Measurements from ENCODE around the gene RPL32.
A peak's percentile ranks its signal among the peaks of the same experiment; 100 is the strongest.
"Not testable (repeated sequence)": the region's sequence is repeated elsewhere in the genome, so short reads cannot be mapped to it uniquely, and the experiment has no call there.

Gene RPL32

DNA sequence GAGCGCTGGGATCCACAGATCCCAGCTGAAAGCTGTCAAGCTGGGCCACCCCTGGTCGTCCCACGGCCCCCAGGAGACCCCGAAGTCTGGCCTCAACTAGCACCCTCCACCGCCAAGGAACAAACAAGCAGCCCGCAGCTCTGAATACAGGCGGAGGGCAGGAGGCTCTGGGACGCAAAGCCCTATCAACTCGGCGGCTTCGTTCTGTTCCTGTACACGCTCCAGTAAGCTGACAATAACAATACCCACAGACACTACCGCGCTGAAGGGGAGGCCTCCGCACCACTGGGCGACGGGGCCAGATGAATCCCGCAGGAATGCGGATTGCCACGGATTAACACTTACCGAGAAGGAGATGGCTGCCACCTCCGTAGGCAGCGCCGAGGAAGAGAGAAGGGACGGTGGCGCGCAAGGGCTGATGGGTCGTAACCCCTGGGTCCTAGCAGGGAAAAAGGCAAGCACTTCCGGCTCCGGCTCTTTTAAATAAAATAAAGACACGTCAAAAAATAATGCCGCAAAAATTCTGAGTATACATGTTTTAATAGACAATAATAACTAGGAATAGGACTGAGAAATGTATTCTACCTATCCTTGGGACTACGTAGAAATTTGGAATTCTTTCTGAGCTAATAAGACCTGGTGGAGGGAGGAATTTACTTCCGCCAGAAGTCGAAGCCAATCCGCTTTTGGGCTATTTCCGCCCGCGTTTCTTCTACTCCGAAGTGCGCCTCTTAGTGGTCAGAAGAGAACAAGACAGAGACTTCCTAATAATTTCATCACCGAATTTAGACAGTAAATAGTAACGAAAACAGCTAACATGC, at the start of gene RPL32:
Gene RPL32 (minus strand): TSS at position 417 of the 821 bp plus-strand sequence. CDS start 1,328 bp downstream, outside the sequence.
- DNase-seq: peak; percentile 67 to 96

GRCh38 chr3:12890610-12891390, 49.4 kb upstream of the RPL32 start:
- no peak for DNase-seq

DNA sequence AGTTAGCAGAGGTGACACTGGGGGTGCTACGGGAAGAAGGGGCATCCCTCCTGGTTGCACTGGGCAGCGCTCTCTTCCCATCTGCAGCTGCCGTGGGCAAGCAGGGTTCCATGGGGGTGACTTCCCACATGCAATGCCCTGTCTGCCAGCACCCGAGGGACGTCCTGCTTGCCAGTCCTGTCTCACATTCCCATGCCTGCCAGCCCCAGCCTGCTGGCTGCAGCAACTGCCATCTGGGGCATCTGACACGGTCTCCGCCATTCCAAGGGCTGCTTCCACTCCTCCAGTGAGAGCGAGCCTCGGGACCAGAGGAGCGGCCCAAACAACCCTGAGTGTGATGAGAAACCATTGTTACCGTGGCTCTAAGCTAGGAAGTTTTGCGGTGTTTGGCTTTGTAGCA, 45.4 kb upstream of the RPL32 start:
- no peak for DNase-seq

DNA sequence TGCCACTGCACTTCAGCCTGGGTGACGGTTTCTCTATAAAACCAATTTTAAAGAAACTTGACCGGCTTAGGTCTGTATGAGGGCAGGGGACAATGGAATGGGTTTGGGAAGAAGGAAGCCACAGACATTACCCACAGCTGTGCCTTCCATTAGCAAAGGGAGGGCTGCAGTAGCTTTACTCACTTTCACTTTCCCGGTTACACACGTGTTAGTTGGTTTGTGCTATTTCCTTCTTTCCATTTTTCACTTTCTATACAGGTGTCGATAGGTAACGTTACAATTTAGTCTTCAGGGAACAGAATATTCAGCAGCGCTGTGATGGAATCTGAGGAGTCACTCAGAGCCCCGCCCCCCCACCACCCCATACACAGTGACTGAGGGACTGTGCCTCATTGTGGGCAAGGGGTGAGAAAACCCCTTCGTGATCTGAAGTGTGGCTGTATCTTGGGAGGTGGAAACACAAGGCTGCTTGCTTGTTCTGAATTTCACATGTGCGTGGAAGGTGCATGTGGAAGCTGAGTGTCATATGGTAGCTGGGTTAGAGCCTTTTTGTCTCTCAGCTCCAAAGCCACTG, 44.8 kb upstream of the RPL32 start:
- no peak for DNase-seq

- no peak for DNase-seq
Measured at GRCh38 chr3:12885583-12885930, 44.2 kb upstream of the RPL32 start.

DNA sequence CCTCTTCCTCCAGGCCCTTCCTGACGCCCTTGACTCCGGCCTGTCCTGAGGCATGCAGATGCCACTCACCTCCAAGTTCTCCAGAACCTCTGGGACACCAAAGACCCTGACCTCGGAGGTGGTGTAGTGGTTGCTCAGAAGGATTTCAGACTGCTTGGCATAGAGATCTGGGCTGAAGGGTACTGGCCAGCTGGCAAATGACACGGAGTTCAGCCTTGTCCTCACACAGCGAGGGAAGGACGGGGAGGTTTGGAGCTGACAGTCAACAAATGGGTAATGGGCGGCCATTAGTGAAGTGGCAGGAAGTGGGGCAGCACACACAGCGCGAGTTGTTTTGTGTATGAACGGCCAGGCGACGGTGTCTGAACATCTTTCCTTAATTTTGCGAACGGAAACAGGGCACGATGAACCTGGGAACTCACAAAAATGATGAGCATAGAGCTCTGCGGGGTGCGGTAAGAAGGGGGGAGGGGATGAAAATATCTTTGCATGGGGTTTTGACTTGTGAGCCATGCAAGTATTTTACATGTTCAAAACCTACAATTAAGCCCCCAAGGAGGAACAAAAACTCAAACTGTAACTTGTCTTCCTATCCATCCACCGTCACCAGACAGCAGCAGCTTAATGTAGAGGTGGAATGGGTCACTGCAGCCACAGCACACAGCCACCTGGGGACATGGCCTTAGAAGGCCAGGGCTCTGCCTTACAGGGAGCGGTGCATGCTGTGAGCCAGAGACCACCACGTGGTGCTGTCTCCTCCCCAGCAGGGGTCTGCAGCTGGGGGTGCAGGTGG, 43.6 kb upstream of the RPL32 start:
- DNase-seq: no peak

GRCh38 chr3:12884186-12884680, 42.9 kb upstream of the RPL32 start:
- no peak for DNase-seq

DNA sequence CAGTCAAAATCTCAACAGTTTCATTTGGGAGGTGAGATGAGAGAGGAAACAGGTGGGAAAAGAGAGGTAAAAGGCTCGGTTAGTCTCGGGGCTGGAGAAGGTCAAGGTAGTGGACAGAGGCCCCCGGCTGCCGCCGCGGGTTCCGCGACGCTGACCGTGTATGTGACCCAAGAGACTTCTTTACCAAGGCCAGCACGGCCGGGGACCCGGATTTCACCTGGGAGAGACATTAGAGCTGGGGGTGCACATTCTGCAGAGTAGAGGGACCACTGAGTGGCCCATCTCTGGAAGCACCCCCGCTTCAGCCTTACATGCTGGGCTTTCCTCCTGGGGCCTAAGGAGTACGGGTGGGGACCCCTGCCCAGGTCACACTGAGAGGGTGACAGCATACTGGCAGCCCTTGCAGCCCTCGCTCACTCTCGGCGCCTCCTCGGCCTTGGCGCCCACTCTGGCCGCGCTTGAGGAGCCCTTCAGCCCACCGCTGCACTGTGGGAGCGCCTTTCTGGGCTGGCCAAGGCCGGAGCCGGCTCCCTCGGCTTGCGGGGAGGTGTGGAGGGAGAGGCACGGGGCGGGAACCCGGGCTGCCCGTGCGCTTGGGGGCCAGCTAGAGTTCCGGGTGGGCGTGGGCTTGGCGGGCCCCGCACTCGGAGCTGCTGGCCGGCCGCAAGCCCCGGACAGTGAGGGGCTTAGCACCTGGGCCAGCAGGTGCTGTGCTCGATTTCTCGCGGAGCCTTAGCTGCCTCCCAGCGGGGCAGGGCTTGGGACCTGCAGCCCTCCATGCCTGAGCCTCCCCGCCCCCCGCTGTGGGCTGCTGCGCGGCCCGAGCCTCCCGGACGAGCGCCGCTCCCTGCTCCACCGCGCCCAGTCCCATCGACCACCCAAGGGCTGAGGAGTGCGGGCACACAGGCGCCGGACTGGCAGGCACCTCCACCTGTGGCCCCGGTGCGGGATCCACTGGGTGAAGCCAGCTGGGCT, 41.3 kb upstream of the RPL32 start:
- no peak for DNase-seq

DNA sequence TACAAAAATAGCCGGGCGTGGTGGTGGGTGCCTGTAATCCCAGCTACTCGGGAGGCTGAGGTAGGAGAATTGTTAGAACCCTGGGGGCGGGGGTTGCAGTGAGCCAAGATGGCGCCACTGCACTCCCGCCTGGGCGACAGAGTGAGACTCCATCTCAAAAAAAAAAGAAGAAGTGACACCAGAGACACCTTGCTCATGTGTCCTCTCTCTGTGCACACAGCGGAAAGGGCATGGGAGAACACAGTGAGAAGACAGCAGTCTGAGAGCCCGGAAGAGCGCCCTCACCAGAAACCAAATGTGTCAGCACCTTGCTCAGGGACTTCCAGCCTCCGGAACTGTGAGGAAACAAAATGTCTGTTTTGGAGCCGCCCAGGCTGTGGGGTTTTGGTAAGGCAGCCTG, 40.5 kb upstream of the RPL32 start:
- not testable (repeated sequence) for DNase-seq

- no peak for DNase-seq
Measured at GRCh38 chr3:12879191-12879815, 37.9 kb upstream of the RPL32 start.

GRCh38 chr3:12878758-12879157, 37.4 kb upstream of the RPL32 start:
- DNase-seq: not testable (repeated sequence)

DNA sequence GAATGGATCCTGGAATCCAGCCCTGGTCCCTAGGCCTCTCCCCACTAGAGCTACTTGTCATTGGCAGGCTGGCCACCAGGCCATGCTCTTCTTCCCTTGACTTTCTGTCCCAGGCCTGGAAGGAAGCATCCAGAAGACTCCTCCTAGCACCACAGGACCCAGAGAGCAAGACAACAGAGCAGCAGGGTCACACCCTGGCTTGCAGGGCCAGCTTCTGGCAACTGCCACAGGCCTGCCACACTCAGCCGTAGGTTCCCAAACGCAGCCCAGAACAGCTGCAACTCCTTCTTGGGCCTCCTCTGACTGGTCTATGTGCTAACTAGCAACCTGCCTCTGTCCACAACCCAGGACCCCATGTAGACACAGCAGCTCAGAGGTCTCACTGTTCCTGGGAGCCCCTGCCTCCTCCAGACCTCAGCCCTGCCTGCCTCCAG, 36.8 kb upstream of the RPL32 start:
- no peak for DNase-seq

- no peak for DNase-seq
Measured at GRCh38 chr3:12877040-12877439, 35.7 kb upstream of the RPL32 start.

- no peak for DNase-seq
Measured at GRCh38 chr3:12875857-12876836, 34.8 kb upstream of the RPL32 start.

DNA sequence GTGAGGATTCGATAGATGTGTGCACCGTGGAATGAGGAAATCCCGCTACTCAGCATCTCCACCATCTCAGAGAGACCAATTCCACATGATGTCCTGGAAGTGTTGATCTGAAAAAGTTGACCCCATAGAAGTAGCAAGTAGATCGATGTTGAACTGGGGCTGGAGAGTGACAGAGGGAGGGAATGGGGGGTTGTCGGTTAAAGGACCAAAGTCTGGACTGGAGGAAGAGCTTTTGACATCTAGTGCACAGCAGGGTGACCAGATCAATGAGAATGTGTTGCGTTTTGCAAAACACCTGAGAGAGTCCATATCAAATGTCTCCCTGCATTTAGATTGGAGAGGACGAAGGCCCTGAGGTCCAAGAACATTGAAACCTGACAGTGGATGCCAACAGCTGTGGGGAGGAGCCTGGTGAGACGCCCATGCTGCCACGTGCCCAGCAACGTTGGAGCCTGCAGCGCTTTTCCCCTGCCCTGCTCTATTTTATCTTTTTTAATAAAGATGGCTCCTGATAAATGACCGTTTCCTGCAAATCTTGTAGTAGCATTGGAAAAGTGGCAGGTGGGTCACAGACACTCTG, 30.1 kb upstream of the RPL32 start:
- DNase-seq: no peak

DNA sequence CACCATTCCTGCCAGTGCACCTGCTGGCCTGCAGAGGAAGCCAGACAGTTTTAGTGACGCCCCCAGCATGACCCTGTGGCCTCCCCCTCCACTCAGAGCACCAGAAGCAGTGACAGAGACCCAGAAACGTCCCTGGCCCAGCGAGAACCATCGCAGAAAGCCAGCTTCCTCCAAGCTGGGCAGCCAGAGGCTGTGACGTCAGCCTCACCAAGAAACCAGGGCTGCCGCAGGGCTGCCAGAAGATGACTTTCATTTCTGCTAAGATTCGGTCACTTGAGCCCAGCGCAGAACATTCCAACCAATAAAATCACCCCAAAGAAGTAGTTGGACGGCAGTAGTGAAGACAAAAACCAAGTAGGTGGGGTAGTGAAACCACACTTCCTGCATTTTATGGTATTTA, 29.6 kb upstream of the RPL32 start:
- DNase-seq: peak in 1 of 2 donors; percentile 11

DNA sequence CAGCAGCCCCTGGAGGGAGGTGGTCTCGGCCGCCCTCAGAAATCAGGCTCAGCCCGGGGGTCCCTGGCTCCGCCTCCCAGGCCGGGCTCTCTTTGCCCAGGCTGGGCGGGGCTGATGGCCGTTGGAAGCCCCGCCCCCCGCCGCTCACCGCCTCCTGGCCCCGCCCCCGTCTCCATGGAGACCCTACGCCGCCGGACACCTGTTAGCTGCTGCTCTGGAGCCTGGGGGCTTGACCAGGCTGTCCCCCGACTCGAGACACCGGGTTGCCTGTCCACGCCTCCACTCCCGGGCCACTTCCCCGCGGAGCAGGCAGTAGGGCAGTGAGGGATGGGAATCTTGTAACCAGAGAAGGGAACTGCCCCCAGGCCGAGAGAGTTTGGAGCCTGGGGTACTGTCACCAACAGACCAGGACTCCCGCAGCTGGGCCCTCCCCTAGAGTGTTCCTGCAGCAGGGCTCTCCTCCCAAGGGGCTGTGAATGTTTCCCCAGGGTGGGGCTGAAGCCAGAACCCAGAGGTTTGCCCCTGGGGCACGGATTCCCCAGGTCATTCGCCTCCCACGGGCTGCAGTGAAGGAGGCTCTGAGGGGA, 27.8 kb upstream of the RPL32 start:
- no peak for DNase-seq

DNA sequence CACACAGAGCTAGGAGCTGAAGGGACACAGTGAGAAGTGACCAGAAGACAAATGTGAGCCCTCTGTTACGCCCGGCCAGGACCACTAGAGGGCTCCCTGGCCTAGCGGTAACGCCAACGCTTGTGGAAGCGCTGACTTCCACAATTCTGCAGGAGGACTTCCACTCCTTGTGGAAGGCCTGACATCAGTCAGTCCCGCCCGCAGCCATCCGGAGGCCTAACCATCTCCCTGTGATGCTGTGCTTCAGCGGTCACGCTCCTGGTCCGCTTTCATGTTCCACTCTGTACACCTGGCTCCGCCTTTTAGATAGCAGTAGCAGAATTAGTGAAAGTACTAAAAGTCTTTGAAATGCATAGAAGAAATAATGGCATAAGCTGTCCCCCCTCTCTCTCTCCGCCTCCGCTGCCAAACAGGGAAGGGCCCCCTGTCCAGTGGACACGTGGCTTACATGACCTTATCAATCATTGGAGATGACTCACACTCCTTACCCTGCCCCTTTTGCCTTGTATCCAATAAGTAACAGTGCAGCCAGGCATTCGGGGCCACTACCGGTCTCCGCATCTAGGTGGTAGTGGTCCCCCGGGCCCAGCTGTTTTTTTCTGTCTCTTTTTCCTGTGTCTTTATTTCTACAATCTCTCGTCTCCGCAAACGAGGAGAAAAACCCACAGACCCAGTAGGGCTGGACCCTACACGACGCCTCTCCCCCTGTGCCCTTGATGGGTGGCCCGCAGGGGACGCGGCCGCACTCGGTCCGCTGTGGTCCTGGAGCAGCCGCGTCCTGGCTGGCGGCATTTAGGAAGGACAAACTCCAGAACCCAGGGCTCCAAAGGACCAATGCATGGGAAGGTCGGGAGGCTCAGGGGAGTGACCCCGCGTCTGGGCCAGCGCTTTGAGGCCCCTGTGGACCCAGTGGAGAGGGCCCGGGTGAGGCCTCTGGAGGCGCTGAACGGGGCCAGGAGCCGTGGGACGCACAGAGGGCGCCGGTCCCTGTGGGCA, 27.0 kb upstream of the RPL32 start:
- DNase-seq: peak; percentile 42 to 45

Measured in bone marrow (tissue), 2 donors.